Right lobe of liver (tissue), 6 donors: ENCODE data around the gene ERFL. TPM values are rescaled to one million over a fixed set of nuclear protein-coding genes. Genes with fewer than 3 reads are reported as not detected.

ENCODE experiments used
- ATAC-seq, 4 donors: fragments of 200-7000 bp; cut with Tn5 transposase; one replicate each; pipeline ENCODE4 v1.9.1; 2020; ENCODE audit warnings: mild to moderate bottlenecking in 4 of 4, moderate library complexity in 4 of 4
- DNase-seq, 3 donors: peaks; one replicate each; pipeline ENCODE4 v3.0.0-alpha.2; 2020
- H3K27ac ChIP-seq, 3 donors: fragments of 200-600 bp; one replicate each; pipeline ENCODE4 v1.8.0; 2022
- H3K27me3 ChIP-seq, 2 donors: fragments of 200-600 bp; one replicate each; pipeline ENCODE4 v1.8.0; 2022
- H3K36me3 ChIP-seq, 4 donors: fragments of 200-600 bp; sonication (generic) in 1 of 4; one replicate each; pipeline versions ENCODE4 v1.5.1 to v1.8.0; 2017 to 2022; ENCODE audit warnings: control low read depth in 1 of 4
- H3K4me1 ChIP-seq, 4 donors: fragments of 200-600 bp; sonication (generic) in 1 of 4; one replicate each; pipeline versions ENCODE4 v1.5.1 to v1.8.0; 2017 to 2022; ENCODE audit warnings: control low read depth in 1 of 4
- H3K4me3 ChIP-seq, 3 donors: fragments of 200-600 bp; one replicate each; pipeline ENCODE4 v1.8.0; 2022
- H3K9me3 ChIP-seq, 4 donors: fragments of 200-600 bp; sonication (generic) in 1 of 4; one replicate each; pipeline versions ENCODE4 v1.5.1 to v1.8.0; 2017 to 2022; ENCODE audit warnings: control low read depth in 1 of 4
- POLR2A ChIP-seq: fragments of 450-650 bp; IDR thresholded peaks from one replicate; pipeline ENCODE4 v1.6.1; 2017; ENCODE audit warnings: antibody characterized with exemption, mild to moderate bottlenecking
- WGBS: methylation state at CpG from one replicate; pipeline ENCODE4 v1.1.6; 2018; ENCODE audit warnings: low coverage, low lambda C conversion rate; ENCODE audit not compliant: insufficient coverage; ENCODE audit errors: missing lambda C conversion rate; 5-methylcytosine and 5-hydroxymethylcytosine counted together
- intact Hi-C, 2 donors: fragments of 100-400 bp; cut with DNase I; formaldehyde crosslinking; loops; one replicate each; pipeline versions ENCODE4 v1.11.2 to v1.14.1; 2022
- total RNA-seq, 6 experiments: library from RNA; depleted of rRNA in 2 of 6; stranded (reverse); fragments of >200 nt in 2 of 6; fragmentation: NEBNext Ultra II Directional in 3 of 6; extraction: Animal tissue kit (Norgen Biotek cat#: 25700) in 3 of 6; gene quantifications; one replicate each; pipeline versions ENCODE4 v1.1.0 to v1.2.4, GENCODE V29; 2016 to 2023
- TF ChIP-seq, protein P1 (sequence below), 4 donors: fragments of 200-600 bp in 3 of 4; fragments of 450-650 bp in 1 of 4; IDR thresholded peaks; one replicate each; pipeline versions ENCODE4 v1.5.1 to v1.8.0; 2016 to 2022; ENCODE audit warnings: antibody characterized with exemption in 4 of 4, mild to moderate bottlenecking in 2 of 4
- donor health status: DM: no; HTN: yes; CAD: no.
- donor health status: DM: no; HTN: no; CAD: no.
- donor health status: DM: no; HTN: no; CAD: no.
- donor health status: DM: no; HTN: yes; CAD: no.
- donor health status: DM: no; HTN: yes; CAD: no.

Gene ERFL
- total RNA-seq, 6 experiments from 2014 or later: not detected

DNA sequence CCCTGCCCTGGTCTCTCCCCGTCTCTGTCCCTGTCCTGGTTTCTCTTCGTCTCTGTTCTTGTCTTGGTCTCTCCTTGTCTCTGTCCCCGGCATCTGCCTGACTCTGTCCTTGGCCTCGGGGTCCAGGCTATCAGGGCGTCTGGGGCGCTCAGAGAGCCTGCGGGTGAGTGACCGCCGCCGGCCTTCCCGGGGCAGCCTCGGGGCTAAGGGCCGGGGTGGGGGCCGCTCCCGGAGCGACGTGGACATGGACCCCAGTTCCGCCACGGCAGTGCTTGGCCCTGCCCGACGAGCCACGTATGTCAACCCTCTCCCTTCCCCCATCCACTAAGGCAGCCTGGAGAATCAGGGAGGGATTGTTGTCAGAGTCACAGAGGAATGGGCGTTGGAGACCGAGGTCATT is 30.4 kb downstream of the ERFL start:
- no peak overlapping the region for H3K27ac ChIP-seq
- intact Hi-C loops: no loop called here
- DNase-seq (no peak), ATAC-seq (no peak)
- H3K36me3 ChIP-seq: peaks cover 0 to 56% (median 37%) of the 10 kb centered on the region in 4 donors
- no peaks in the 10 kb centered on the region for H3K4me1 ChIP-seq
- no peaks in the 10 kb centered on the region for H3K27me3 ChIP-seq
- H3K4me3 ChIP-seq: no peak overlapping the region
- WGBS: 87% methylated on average over 12 of the region's 24 CpGs
- H3K9me3 ChIP-seq: no peaks in the 10 kb centered on the region
- TF ChIP-seq POLR2A: no peak

DNA sequence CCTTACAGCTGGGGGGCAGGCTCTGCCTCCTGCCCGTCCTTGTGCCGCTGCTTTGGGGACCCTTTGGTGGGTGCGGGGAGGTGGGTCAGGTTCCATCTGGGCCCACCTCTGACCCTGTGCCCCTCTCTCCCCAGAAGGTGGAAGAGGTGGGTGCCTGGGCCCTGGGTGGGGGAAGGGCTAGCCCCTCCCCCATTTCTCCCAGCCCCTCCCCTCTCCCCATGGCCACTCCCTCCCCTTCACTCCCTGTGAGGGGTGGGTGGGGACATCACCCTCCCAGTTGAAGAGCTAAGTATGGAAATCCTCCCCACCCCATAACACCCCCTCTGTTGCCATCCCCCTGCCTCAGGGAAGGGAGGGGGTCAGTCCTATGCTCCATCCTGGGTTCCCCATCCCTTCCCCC is 31.1 kb downstream of the ERFL start:
- ATAC-seq (peak in 1 of 4 donors; percentile 5), DNase-seq (no peak)
- no peaks in the 10 kb centered on the region for H3K27me3 ChIP-seq
- H3K4me1 ChIP-seq: no peaks in the 10 kb centered on the region
- TF ChIP-seq POLR2A: no peak
- TF ChIP-seq, protein P1, sequence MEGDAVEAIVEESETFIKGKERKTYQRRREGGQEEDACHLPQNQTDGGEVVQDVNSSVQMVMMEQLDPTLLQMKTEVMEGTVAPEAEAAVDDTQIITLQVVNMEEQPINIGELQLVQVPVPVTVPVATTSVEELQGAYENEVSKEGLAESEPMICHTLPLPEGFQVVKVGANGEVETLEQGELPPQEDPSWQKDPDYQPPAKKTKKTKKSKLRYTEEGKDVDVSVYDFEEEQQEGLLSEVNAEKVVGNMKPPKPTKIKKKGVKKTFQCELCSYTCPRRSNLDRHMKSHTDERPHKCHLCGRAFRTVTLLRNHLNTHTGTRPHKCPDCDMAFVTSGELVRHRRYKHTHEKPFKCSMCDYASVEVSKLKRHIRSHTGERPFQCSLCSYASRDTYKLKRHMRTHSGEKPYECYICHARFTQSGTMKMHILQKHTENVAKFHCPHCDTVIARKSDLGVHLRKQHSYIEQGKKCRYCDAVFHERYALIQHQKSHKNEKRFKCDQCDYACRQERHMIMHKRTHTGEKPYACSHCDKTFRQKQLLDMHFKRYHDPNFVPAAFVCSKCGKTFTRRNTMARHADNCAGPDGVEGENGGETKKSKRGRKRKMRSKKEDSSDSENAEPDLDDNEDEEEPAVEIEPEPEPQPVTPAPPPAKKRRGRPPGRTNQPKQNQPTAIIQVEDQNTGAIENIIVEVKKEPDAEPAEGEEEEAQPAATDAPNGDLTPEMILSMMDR (IDR thresholded peaks at IDR 0.05): no peak
- H3K9me3 ChIP-seq: no peaks in the 10 kb centered on the region
- intact Hi-C loops: no loop called here
- no peak overlapping the region for H3K27ac ChIP-seq
- WGBS: no CpG with 5 or more reads among the region's 3 CpGs
- no peak overlapping the region for H3K4me3 ChIP-seq
- peaks cover 0 to 50% (median 36%) of the 10 kb centered on the region in 4 donors for H3K36me3 ChIP-seq

GRCh38 chr19:41896581-41896942 is 31.7 kb downstream of the ERFL start:
- intact Hi-C loops: no loop called here
- DNase-seq: no peak
- no peaks in the 10 kb centered on the region for H3K9me3 ChIP-seq
- no peak overlapping the region for H3K27ac ChIP-seq
- H3K4me3 ChIP-seq: no peak overlapping the region
- TF ChIP-seq POLR2A: no peak
- TF ChIP-seq, protein P1 (IDR thresholded peaks at IDR 0.05): no peak
- H3K4me1 ChIP-seq: no peaks in the 10 kb centered on the region
- peaks cover 0 to 44% (median 31%) of the 10 kb centered on the region in 4 donors for H3K36me3 ChIP-seq
- ATAC-seq: no peak
- H3K27me3 ChIP-seq: no peaks in the 10 kb centered on the region
- WGBS: 89% methylated on average over 1 of the region's 1 CpG

GRCh38 chr19:41895745-41896580 is 32.3 kb downstream of the ERFL start:
- Histone ChIP-seq H3K27me3 (no peaks in the 10 kb centered on the region), H3K9me3 (no peaks in the 10 kb centered on the region), H3K4me1 (no peaks in the 10 kb centered on the region), H3K4me3 (no peak overlapping the region), H3K27ac (no peak overlapping the region), H3K36me3 (peaks cover 0 to 41% (median 27%) of the 10 kb centered on the region in 4 donors)
- TF ChIP-seq, protein P1 (IDR thresholded peaks at IDR 0.05): no peak
- no peak for TF ChIP-seq POLR2A
- DNase-seq (peak in 1 of 3 donors; percentile 44), ATAC-seq (no peak)
- WGBS: 84% methylated on average over 4 of the region's 19 CpGs
- intact Hi-C loops: no loop called here

DNA sequence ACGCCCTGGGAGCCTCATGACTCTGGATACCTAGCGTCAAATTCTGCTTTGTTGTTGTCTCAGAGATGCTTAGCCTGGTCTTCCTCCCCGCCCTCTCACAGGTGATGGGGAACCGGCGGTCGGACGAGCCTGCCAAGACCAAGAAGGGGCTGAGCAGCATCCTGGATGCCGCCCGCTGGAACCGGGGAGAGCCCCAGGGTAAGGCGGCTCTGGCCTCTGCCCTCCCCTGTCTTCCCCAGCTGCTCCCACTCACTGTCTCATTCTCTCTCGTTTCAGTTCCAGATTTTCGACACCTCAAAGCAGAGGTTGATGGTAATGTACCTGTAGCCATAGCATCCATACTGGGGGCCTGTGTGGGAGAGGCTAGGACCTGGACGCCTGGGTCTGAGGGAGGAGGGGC is 33.9 kb downstream of the ERFL start:
- no peaks in the 10 kb centered on the region for H3K27me3 ChIP-seq
- no peaks in the 10 kb centered on the region for H3K9me3 ChIP-seq
- H3K27ac ChIP-seq: no peak overlapping the region
- WGBS: 60% methylated on average over 1 of the region's 14 CpGs
- peaks cover 0 to 33% (median 20%) of the 10 kb centered on the region in 4 donors for H3K36me3 ChIP-seq
- intact Hi-C loops: no loop called here
- H3K4me1 ChIP-seq: no peaks in the 10 kb centered on the region
- H3K4me3 ChIP-seq: no peak overlapping the region
- ATAC-seq (no peak), DNase-seq (peak in 1 of 3 donors; percentile 39)
- TF ChIP-seq POLR2A: no peak
- TF ChIP-seq, protein P1 (IDR thresholded peaks at IDR 0.05): no peak
